ENCODE results near the gene COBL.
A peak's percentile ranks its signal among the peaks of the same experiment; 100 is the strongest.

Gene COBL

GRCh38 chr7:51311166-51311565, 5.4 kb downstream of the COBL start:
- Histone ChIP-seq H3K9ac (ENCODE audit: low read depth, low read length) (no peak overlapping the region), H3K4me1 (ENCODE audit: insufficient read depth, low read length) (peaks cover 42% of the 10 kb centered on the region), H3K4me3 (ENCODE audit: low read length) (no peak overlapping the region), H3K36me3 (ENCODE audit: insufficient read depth, low read depth, low read length) (no peaks in the 10 kb centered on the region), H3K27ac (ENCODE audit: low read length) (no peak overlapping the region), H3K9me3 (ENCODE audit: insufficient read depth, low read depth, low read length) (no peaks in the 10 kb centered on the region), H3K27me3 (ENCODE audit: insufficient read depth, low read length) (peaks cover 27% of the 10 kb centered on the region)

- Histone ChIP-seq H3K9me3 (ENCODE audit: insufficient read depth, low read depth, low read length) (no peaks in the 10 kb centered on the region), H3K27ac (ENCODE audit: low read length) (no peak overlapping the region), H3K4me1 (ENCODE audit: insufficient read depth, low read length) (peaks cover 42% of the 10 kb centered on the region), H3K4me3 (ENCODE audit: low read length) (no peak overlapping the region), H3K27me3 (ENCODE audit: insufficient read depth, low read length) (peaks cover 17% of the 10 kb centered on the region), H3K36me3 (ENCODE audit: insufficient read depth, low read depth, low read length) (no peaks in the 10 kb centered on the region), H3K9ac (ENCODE audit: low read depth, low read length) (peak overlapping the region; percentile 33; the same call in 1 of the 2 replicates)
Observed at GRCh38 chr7:51310131-51310583, 6.5 kb downstream of the COBL start.

DNA sequence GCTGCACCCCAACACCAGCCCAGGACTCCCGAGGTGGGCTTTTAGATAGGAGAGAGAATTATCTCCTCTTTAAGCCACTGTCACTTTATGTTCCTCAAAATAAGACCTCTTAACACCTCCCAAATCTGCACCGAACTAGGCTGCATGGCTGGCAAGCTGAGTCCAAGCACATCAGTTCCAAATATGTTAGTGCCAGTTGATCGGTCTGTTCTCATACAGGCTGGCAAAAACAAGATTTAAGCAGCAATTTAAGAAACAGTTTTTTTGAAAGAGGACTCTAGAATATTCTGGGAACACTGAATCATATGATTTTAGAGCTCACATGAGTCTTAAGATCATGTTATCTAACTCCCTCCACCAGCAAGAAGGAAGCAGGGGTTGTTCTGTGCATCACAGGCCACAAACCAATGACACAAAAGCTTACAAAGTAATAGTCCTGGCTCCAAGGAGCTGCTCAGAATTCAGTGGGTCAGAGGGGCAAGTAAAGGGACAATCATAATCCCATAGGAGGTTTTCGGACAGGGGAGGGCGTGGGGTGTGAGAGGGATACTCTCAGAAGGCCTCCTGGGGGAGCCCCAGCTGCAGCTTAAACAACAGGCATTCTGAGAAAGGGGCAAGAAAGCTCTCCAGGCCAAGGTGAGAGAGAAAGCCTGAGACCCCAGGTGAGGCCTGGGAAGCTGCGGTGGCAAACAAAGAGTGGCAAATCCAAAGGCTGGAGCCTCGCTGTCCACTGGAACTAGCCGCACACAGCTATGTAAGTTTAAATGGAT, 7.1 kb downstream of the COBL start:
- H3K27ac ChIP-seq (ENCODE audit: low read length), result no peak overlapping the region
- H3K36me3 ChIP-seq (ENCODE audit: insufficient read depth, low read depth, low read length), result no peaks in the 10 kb centered on the region
- no peak overlapping the region for H3K9ac ChIP-seq (ENCODE audit: low read depth, low read length)
- peaks cover 11% of the 10 kb centered on the region; the same call in 1 of the 2 replicates for H3K27me3 ChIP-seq (ENCODE audit: insufficient read depth, low read length)
- no peak overlapping the region for H3K4me3 ChIP-seq (ENCODE audit: low read length)
- no peaks in the 10 kb centered on the region for H3K9me3 ChIP-seq (ENCODE audit: insufficient read depth, low read depth, low read length)
- H3K4me1 ChIP-seq (ENCODE audit: insufficient read depth, low read length), result peaks cover 37% of the 10 kb centered on the region

DNA sequence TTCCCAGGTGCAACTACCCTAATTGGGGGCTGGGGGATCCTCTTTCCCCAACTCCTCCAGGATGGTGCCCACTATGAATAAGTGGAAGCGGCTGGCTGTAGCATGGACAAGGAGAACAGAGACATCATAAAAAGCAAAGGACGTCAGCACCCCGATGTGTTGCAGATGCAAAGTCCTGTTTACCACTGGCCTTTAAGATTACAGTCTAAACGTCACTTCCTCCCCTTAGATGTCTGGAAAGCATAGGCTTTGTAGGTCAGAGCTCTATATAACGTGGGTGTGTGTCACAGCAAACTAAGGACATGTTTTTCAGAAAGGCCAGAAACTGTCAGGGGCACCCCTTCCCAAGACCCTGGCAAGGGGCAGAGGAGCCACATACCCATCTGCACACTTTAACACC, 7.9 kb downstream of the COBL start:
- Histone ChIP-seq H3K4me1 (ENCODE audit: insufficient read depth, low read length) (peaks cover 29% of the 10 kb centered on the region), H3K36me3 (ENCODE audit: insufficient read depth, low read depth, low read length) (no peaks in the 10 kb centered on the region), H3K9me3 (ENCODE audit: insufficient read depth, low read depth, low read length) (no peaks in the 10 kb centered on the region), H3K4me3 (ENCODE audit: low read length) (no peak overlapping the region), H3K27ac (ENCODE audit: low read length) (no peak overlapping the region), H3K27me3 (ENCODE audit: insufficient read depth, low read length) (peaks cover 2% of the 10 kb centered on the region; the same call in 1 of the 2 replicates), H3K9ac (ENCODE audit: low read depth, low read length) (no peak overlapping the region)

GRCh38 chr7:51308265-51308664, 8.3 kb downstream of the COBL start:
- H3K27me3 ChIP-seq (ENCODE audit: insufficient read depth, low read length), result no peaks in the 10 kb centered on the region; the same call in 1 of the 2 replicates
- H3K4me1 ChIP-seq (ENCODE audit: insufficient read depth, low read length), result peaks cover 26% of the 10 kb centered on the region
- no peak overlapping the region for H3K27ac ChIP-seq (ENCODE audit: low read length)
- H3K9me3 ChIP-seq (ENCODE audit: insufficient read depth, low read depth, low read length), result no peaks in the 10 kb centered on the region
- H3K36me3 ChIP-seq (ENCODE audit: insufficient read depth, low read depth, low read length), result no peaks in the 10 kb centered on the region
- no peak overlapping the region for H3K9ac ChIP-seq (ENCODE audit: low read depth, low read length)
- H3K4me3 ChIP-seq (ENCODE audit: low read length), result no peak overlapping the region

DNA sequence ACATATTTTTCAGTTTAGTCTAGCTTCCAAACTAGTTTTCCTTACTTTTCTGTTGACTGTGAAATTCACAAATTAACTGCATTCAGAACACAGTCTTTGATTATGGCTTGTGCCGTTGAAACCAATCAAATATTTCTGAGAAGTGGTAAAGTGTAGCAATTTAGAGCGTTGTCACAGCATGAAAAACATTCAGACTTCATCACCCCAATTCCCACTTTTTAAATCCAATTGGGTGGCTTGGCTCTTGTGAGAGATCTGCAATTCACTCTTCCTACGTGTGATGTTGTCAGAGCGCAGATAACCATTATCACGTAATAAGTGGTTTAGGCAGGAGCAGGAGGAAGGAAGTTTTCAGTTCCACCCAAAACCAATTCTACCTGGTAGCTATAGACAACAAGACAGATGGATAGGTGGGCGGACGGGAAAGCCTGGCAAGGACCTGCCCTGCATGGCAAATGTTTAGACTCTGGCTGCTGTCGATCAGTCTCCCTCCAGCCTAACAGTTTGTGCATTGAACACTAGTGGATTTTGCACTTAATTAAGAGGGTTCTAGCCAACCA, 8.9 kb downstream of the COBL start:
- Histone ChIP-seq H3K4me1 (ENCODE audit: insufficient read depth, low read length) (peaks cover 26% of the 10 kb centered on the region), H3K27me3 (ENCODE audit: insufficient read depth, low read length) (no peaks in the 10 kb centered on the region), H3K36me3 (ENCODE audit: insufficient read depth, low read depth, low read length) (no peaks in the 10 kb centered on the region), H3K4me3 (ENCODE audit: low read length) (no peak overlapping the region), H3K9me3 (ENCODE audit: insufficient read depth, low read depth, low read length) (no peaks in the 10 kb centered on the region), H3K27ac (ENCODE audit: low read length) (no peak overlapping the region), H3K9ac (ENCODE audit: low read depth, low read length) (no peak overlapping the region)

- Histone ChIP-seq H3K9ac (ENCODE audit: low read depth, low read length) (no peak overlapping the region), H3K36me3 (ENCODE audit: insufficient read depth, low read depth, low read length) (no peaks in the 10 kb centered on the region), H3K27me3 (ENCODE audit: insufficient read depth, low read length) (no peaks in the 10 kb centered on the region), H3K4me1 (ENCODE audit: insufficient read depth, low read length) (peaks cover 26% of the 10 kb centered on the region), H3K27ac (ENCODE audit: low read length) (no peak overlapping the region), H3K9me3 (ENCODE audit: insufficient read depth, low read depth, low read length) (no peaks in the 10 kb centered on the region), H3K4me3 (ENCODE audit: low read length) (no peak overlapping the region)
Observed at GRCh38 chr7:51306761-51307160, 9.8 kb downstream of the COBL start.

DNA sequence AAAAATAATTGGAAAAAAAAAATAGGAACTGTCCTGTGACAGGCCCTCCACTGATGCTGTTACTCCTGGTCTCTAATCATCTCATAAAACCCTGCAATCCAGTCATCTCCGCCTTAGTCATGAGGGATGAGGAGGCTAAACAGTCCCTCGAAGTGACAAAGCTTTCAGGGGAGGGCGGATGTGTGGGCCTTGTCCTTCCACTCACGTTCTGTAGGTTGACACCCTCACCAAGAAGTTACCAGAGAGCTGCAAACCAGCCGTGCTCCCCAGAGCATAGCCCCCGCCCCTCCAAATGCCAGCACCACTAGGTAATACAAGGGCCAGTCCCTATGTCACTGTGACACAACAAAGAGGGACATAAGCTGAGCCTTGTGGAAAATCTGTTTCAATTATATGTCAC, 11.9 kb downstream of the COBL start:
- peaks cover 12% of the 10 kb centered on the region for H3K4me1 ChIP-seq (ENCODE audit: insufficient read depth, low read length)
- H3K27ac ChIP-seq (ENCODE audit: low read length), result no peak overlapping the region
- no peak overlapping the region for H3K4me3 ChIP-seq (ENCODE audit: low read length)
- H3K9ac ChIP-seq (ENCODE audit: low read depth, low read length), result no peak overlapping the region
- H3K36me3 ChIP-seq (ENCODE audit: insufficient read depth, low read depth, low read length), result no peaks in the 10 kb centered on the region
- no peaks in the 10 kb centered on the region for H3K9me3 ChIP-seq (ENCODE audit: insufficient read depth, low read depth, low read length)
- no peaks in the 10 kb centered on the region for H3K27me3 ChIP-seq (ENCODE audit: insufficient read depth, low read length)

- Histone ChIP-seq H3K9ac (ENCODE audit: low read depth, low read length) (no peak overlapping the region), H3K9me3 (ENCODE audit: insufficient read depth, low read depth, low read length) (no peaks in the 10 kb centered on the region), H3K27ac (ENCODE audit: low read length) (no peak overlapping the region)
Observed at GRCh38 chr7:51303142-51303525, 13.5 kb downstream of the COBL start.

GRCh38 chr7:51301806-51302205, 14.8 kb downstream of the COBL start:
- Histone ChIP-seq H3K36me3 (ENCODE audit: insufficient read depth, low read depth, low read length) (no peaks in the 10 kb centered on the region), H3K9me3 (ENCODE audit: insufficient read depth, low read depth, low read length) (no peaks in the 10 kb centered on the region), H3K27me3 (ENCODE audit: insufficient read depth, low read length) (no peaks in the 10 kb centered on the region), H3K4me3 (ENCODE audit: low read length) (no peak overlapping the region), H3K9ac (ENCODE audit: low read depth, low read length) (no peak overlapping the region), H3K4me1 (ENCODE audit: insufficient read depth, low read length) (peaks cover 1% of the 10 kb centered on the region), H3K27ac (ENCODE audit: low read length) (no peak overlapping the region)

More at GRCh38 chr7:51303142-51303525, 13.5 kb downstream of the COBL start:
- Histone ChIP-seq H3K27me3 (ENCODE audit: insufficient read depth, low read length) (no peaks in the 10 kb centered on the region), H3K4me3 (ENCODE audit: low read length) (no peak overlapping the region), H3K36me3 (ENCODE audit: insufficient read depth, low read depth, low read length) (no peaks in the 10 kb centered on the region), H3K4me1 (ENCODE audit: insufficient read depth, low read length) (no peaks in the 10 kb centered on the region; the same call in 1 of the 2 replicates)

DNA sequence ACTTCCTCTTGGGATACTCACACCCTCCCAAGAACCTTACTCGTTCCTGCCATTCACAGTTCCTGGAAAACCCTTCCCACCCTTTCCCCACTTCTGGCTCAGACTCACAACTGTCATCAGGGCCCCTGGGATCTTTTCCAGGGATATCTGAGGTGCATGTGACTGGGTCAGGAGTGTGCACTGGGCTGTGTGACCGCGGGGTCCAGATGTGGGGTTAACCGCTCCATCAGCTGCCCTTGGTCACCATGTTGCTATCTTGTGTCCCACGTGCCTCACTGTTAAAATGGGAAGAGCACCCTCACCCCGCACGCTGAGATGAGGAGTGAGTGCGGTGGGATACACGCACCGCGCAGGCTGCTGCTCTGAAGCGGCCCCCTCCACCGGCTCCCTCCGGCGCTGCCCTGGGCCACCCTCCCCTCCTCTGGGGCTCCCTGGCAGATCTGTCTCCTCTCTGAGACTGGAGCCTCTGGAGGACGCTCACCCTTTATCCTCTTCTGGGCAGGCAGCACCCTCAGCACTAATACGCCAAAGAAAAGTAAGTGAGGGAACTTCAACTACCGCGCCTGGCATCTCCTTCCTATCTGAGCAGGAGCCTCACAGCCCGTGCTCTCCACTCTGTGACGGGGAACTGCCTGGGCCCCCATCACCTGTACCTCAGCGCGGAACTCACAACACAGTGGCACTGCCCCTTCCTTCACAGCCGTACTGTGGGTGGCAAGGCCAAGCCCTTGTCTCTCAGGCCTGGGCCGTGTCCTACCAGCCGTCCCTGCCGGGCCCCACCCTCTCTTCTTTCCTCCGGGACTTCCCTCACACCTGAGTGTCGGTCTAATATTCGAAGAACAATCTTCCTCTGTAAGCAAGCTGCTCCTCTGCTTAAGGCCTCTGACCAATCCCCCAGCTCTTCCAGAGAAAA, 15.6 kb downstream of the COBL start:
- no peaks in the 10 kb centered on the region for H3K36me3 ChIP-seq (ENCODE audit: insufficient read depth, low read depth, low read length)
- peaks cover 6% of the 10 kb centered on the region for H3K4me1 ChIP-seq (ENCODE audit: insufficient read depth, low read length)
- H3K9ac ChIP-seq (ENCODE audit: low read depth, low read length), result no peak overlapping the region
- H3K9me3 ChIP-seq (ENCODE audit: insufficient read depth, low read depth, low read length), result no peaks in the 10 kb centered on the region
- H3K27ac ChIP-seq (ENCODE audit: low read length), result no peak overlapping the region
- H3K4me3 ChIP-seq (ENCODE audit: low read length), result no peak overlapping the region
- no peaks in the 10 kb centered on the region for H3K27me3 ChIP-seq (ENCODE audit: insufficient read depth, low read length)
